Ascending aorta (tissue), 2 donors: ENCODE data around the gene C4orf17. TPM values are rescaled to one million over a fixed set of nuclear protein-coding genes. Genes with fewer than 3 reads are reported as not detected.

Experiments
- DNase-seq, 2 donors: peaks; one replicate each; pipeline ENCODE4 v3.0.0-alpha.2; 2019; ENCODE audit warnings: low spot score in 2 of 2
- H3K27ac ChIP-seq, 2 donors: fragments of 200-600 bp; sonication (generic); one replicate each; pipeline ENCODE4 v1.5.1; 2016 to 2017; ENCODE audit warnings: mild to moderate bottlenecking in 1 of 2
- H3K27me3 ChIP-seq: fragments of 200-600 bp; sonication (generic); one replicate; pipeline ENCODE4 v1.5.1; 2017
- H3K36me3 ChIP-seq, 2 donors: fragments of 200-600 bp; sonication (generic); one replicate each; pipeline ENCODE4 v1.5.1; 2016
- H3K4me1 ChIP-seq, 2 donors: fragments of 200-600 bp; sonication (generic); one replicate each; pipeline ENCODE4 v1.5.1; 2016 to 2017; ENCODE audit warnings: mild to moderate bottlenecking in 1 of 2
- H3K4me3 ChIP-seq, 2 donors: fragments of 200-600 bp; sonication (generic); one replicate each; pipeline ENCODE4 v1.5.1; 2016 to 2017; ENCODE audit warnings: mild to moderate bottlenecking in 1 of 2
- H3K9me3 ChIP-seq, 2 donors: fragments of 200-600 bp; sonication (generic); one replicate each; pipeline ENCODE4 v1.5.1; 2016
- CTCF ChIP-seq, 3 experiments: fragments of 200-600 bp in 2 of 3; fragments of 450-650 bp in 1 of 3; sonication (generic) in 2 of 3; IDR thresholded peaks; one replicate each; pipeline ENCODE4 v1.5.1; 2016 to 2019; ENCODE audit warnings: antibody characterized with exemption in 3 of 3, mild to moderate bottlenecking in 1 of 3, moderate library complexity in 1 of 3
- intact Hi-C: fragments of 100-400 bp; cut with DNase I; formaldehyde crosslinking; loops from one replicate; pipeline ENCODE4 v1.15.1; 2023
- total RNA-seq: library from RNA; depleted of rRNA; stranded (reverse); fragments of >200 nt; gene quantifications from one replicate; pipeline ENCODE4 v1.1.0, GENCODE V29; 2016

The C4orf17 gene
- total RNA-seq, 1 donor from 2014 or later = not detected

GRCh38 chr4:99591757-99592156, 80.9 kb downstream of the C4orf17 start:
- no peak overlapping the region for H3K27ac ChIP-seq
- no peaks in the 10 kb centered on the region for H3K36me3 ChIP-seq
- no peaks in the 10 kb centered on the region for H3K9me3 ChIP-seq
- DNase-seq = no peak
- peaks cover 0 to 6% of the 10 kb centered on the region in 2 donors for H3K4me1 ChIP-seq
- H3K27me3 ChIP-seq = no peaks in the 10 kb centered on the region
- intact Hi-C loops = no loop called here
- no peak for TF ChIP-seq CTCF (IDR thresholded peaks at IDR 0.05)
- no peak overlapping the region for H3K4me3 ChIP-seq

Other genes with a start within 250 kb of the C4orf17 start
- not detected for gene ADH1A, start 220.0 kb upstream of the C4orf17 start, total RNA-seq
- gene ADH1B, start 189.6 kb upstream of the C4orf17 start, total RNA-seq = 650 TPM
- gene ADH1C, start 158.3 kb upstream of the C4orf17 start, total RNA-seq = 4.6 TPM
- not detected for gene ADH7, start 75.7 kb upstream of the C4orf17 start, total RNA-seq
- gene TRMT10A, start 53.0 kb downstream of the C4orf17 start, total RNA-seq = not detected
- 1.9 TPM for gene MTTP, start 63.8 kb downstream of the C4orf17 start, total RNA-seq
- gene C4orf54, start 146.8 kb downstream of the C4orf17 start, total RNA-seq = not detected